Lower lobe of right lung (tissue), 2 donors: ENCODE data around the gene EVPL. TPM values are rescaled to one million over a fixed set of nuclear protein-coding genes. Genes with fewer than 3 reads are reported as not detected.
"Not testable (repeated sequence)": the region's sequence is repeated elsewhere in the genome, so short reads cannot be mapped to it uniquely, and the experiment has no call there.

Experiments
- ATAC-seq, 2 donors: fragments of 200-7000 bp; cut with Tn5 transposase; one replicate each; pipeline ENCODE4 v1.9.1; 2020 to 2022; ENCODE audit warnings: mild to moderate bottlenecking in 2 of 2, moderate library complexity in 2 of 2
- DNase-seq: peaks from one replicate; pipeline ENCODE4 v3.0.0-alpha.2; 2020
- H3K27ac ChIP-seq: fragments of 200-600 bp; one replicate; pipeline ENCODE4 v1.8.0; 2022
- H3K27me3 ChIP-seq: fragments of 200-600 bp; one replicate; pipeline ENCODE4 v1.8.0; 2022; ENCODE audit warnings: low read depth
- H3K36me3 ChIP-seq: fragments of 200-600 bp; one replicate; pipeline ENCODE4 v1.8.0; 2022; ENCODE audit warnings: mild to moderate bottlenecking
- H3K4me1 ChIP-seq: fragments of 200-600 bp; one replicate; pipeline ENCODE4 v1.8.0; 2022
- H3K4me3 ChIP-seq: fragments of 200-600 bp; one replicate; pipeline ENCODE4 v1.8.0; 2022; ENCODE audit warnings: mild to moderate bottlenecking
- H3K9me3 ChIP-seq: fragments of 200-600 bp; one replicate; pipeline ENCODE4 v1.8.0; 2022
- CTCF ChIP-seq: fragments of 200-600 bp; IDR thresholded peaks from one replicate; pipeline ENCODE4 v1.8.0; 2022; ENCODE audit warnings: antibody characterized with exemption, mild to moderate bottlenecking
- intact Hi-C: fragments of 100-400 bp; cut with DNase I; formaldehyde crosslinking; loops from one replicate; pipeline ENCODE4 v1.11.0; 2022
- total RNA-seq: library from RNA; stranded (reverse); fragmentation: NEBNext Ultra II Directional; extraction: Animal tissue kit (Norgen Biotek cat#: 25700); gene quantifications from one replicate; pipeline ENCODE4 v1.2.1, GENCODE V29; 2021
- donor health status: DM: no; HTN: yes; CAD: no; lungs with severe emphysema.

EVPL gene
- total RNA-seq, 1 donor from 2014 or later: 36.8 TPM

GRCh38 chr17:76049836-76050537 is 22.9 kb upstream of the EVPL start:
- TF ChIP-seq CTCF: no peak
- intact Hi-C loops: no loop called here
- no peaks in the 10 kb centered on the region for H3K27me3 ChIP-seq
- peaks cover 99% of the 10 kb centered on the region for H3K36me3 ChIP-seq
- ATAC-seq: no peak
- H3K9me3 ChIP-seq: no peaks in the 10 kb centered on the region
- H3K27ac ChIP-seq: peak overlapping the region; percentile 75
- H3K4me1 ChIP-seq: peaks cover 35% of the 10 kb centered on the region
- no peak for DNase-seq
- no peak overlapping the region for H3K4me3 ChIP-seq

GRCh38 chr17:76049239-76049638 is 22.1 kb upstream of the EVPL start:
- TF ChIP-seq CTCF: no peak
- DNase-seq (no peak), ATAC-seq (no peak)
- Histone ChIP-seq H3K4me1 (peaks cover 29% of the 10 kb centered on the region), H3K36me3 (peaks cover 99% of the 10 kb centered on the region), H3K27ac (peak overlapping the region; percentile 75), H3K9me3 (no peaks in the 10 kb centered on the region), H3K4me3 (no peak overlapping the region), H3K27me3 (no peaks in the 10 kb centered on the region)
- intact Hi-C loops: no loop called here

- no peaks in the 10 kb centered on the region for H3K9me3 ChIP-seq
- ATAC-seq (no peak), DNase-seq (no peak)
- no peak overlapping the region for H3K4me3 ChIP-seq
- peaks cover 29% of the 10 kb centered on the region for H3K4me1 ChIP-seq
- peaks cover 99% of the 10 kb centered on the region for H3K36me3 ChIP-seq
- no peaks in the 10 kb centered on the region for H3K27me3 ChIP-seq
- intact Hi-C loops: no loop called here
- no peak for TF ChIP-seq CTCF
- H3K27ac ChIP-seq: no peak overlapping the region
Measured at GRCh38 chr17:76048711-76049110, 21.6 kb upstream of the EVPL start.

- no peaks in the 10 kb centered on the region for H3K27me3 ChIP-seq
- no peak overlapping the region for H3K4me3 ChIP-seq
- ATAC-seq: no peak
- no peaks in the 10 kb centered on the region for H3K9me3 ChIP-seq
- DNase-seq: no peak
- TF ChIP-seq CTCF: no peak
- H3K4me1 ChIP-seq: peaks cover 29% of the 10 kb centered on the region
- H3K27ac ChIP-seq: no peak overlapping the region
- H3K36me3 ChIP-seq: peaks cover 99% of the 10 kb centered on the region
- intact Hi-C loops: no loop called here
Measured at GRCh38 chr17:76048025-76048605, 21.0 kb upstream of the EVPL start.

GRCh38 chr17:76046064-76046463 is 19.0 kb upstream of the EVPL start:
- DNase-seq (no peak), ATAC-seq (no peak)
- Histone ChIP-seq H3K36me3 (peaks cover 100% of the 10 kb centered on the region), H3K27ac (no peak overlapping the region), H3K9me3 (no peaks in the 10 kb centered on the region), H3K27me3 (no peaks in the 10 kb centered on the region), H3K4me3 (no peak overlapping the region), H3K4me1 (peaks cover 24% of the 10 kb centered on the region)
- intact Hi-C loops: no loop called here
- no peak for TF ChIP-seq CTCF

- H3K27ac ChIP-seq, ATAC-seq, DNase-seq, H3K27me3 ChIP-seq, intact Hi-C loops, H3K4me3 ChIP-seq, H3K9me3 ChIP-seq: not testable (repeated sequence)
- Histone ChIP-seq H3K4me1 (peaks cover 12% of the 10 kb centered on the region), H3K36me3 (peaks cover 100% of the 10 kb centered on the region)
Measured at GRCh38 chr17:76044475-76045007, 17.4 kb upstream of the EVPL start.

GRCh38 chr17:76042868-76043267 is 15.8 kb upstream of the EVPL start:
- H3K27me3 ChIP-seq, H3K4me1 ChIP-seq, intact Hi-C loops, ATAC-seq, DNase-seq, H3K4me3 ChIP-seq, H3K27ac ChIP-seq, H3K9me3 ChIP-seq: not testable (repeated sequence)
- peaks cover 100% of the 10 kb centered on the region for H3K36me3 ChIP-seq
